Motor neuron (in vitro differentiated cells): ENCODE results near the gene SCAPER. TPM values are rescaled to one million over a fixed set of nuclear protein-coding genes. Genes with fewer than 3 reads are reported as not detected.
"Not testable (repeated sequence)": the region's sequence is repeated elsewhere in the genome, so short reads cannot be mapped to it uniquely, and the experiment has no call there.

ENCODE experiments used
- ATAC-seq, 8 experiments: fragments of 200-7000 bp; cut with Tn5 transposase; replicated peaks in 6 of 8; 2 replicates each; pipeline ENCODE4 v1.8.0; 2021; ENCODE audit warnings: mild to moderate bottlenecking in 8 of 8, moderate library complexity in 8 of 8
- H3K27ac ChIP-seq, 2 donors: fragments of 250-450 bp; sonication (Bioruptor Pico); 2 replicates each; pipeline ENCODE4 v1.9.0; 2021; ENCODE audit warnings: antibody characterized with exemption in 2 of 2, mild to moderate bottlenecking in 2 of 2, moderate library complexity in 1 of 2
- H3K4me1 ChIP-seq, 2 donors: fragments of 250-450 bp; sonication (Bioruptor Pico); replicated peaks in 1 of 2; 2 replicates each; pipeline ENCODE4 v1.6.1; 2021; ENCODE audit warnings: antibody characterized with exemption in 2 of 2, mild to moderate bottlenecking in 2 of 2, moderate library complexity in 1 of 2
- H3K4me3 ChIP-seq, 5 donors: fragments of 250-450 bp; sonication (Bioruptor Pico); 2 replicates each; pipeline ENCODE4 v1.9.0; 2021; ENCODE audit warnings: antibody characterized with exemption in 5 of 5, mild to moderate bottlenecking in 5 of 5, moderate library complexity in 4 of 5
- WGBS, 10 experiments: fragments of 450-650 bp; shearing (Covaris generic); methylation state at CpG; one replicate each; pipeline ENCODE4 v1.0.0; 2022; 5-methylcytosine and 5-hydroxymethylcytosine counted together
- in situ Hi-C, 9 experiments: fragments of 400-800 bp; cut with MboI; loops; one replicate each; pipeline ENCODE4 v1.15.0; 2021; ENCODE audit warnings: low sequenced_read_pairs in 9 of 9, low pct_unique_long_range_greater_than_20kb in 2 of 9; ENCODE audit not compliant: unreplicated experiment in 9 of 9
- total RNA-seq, 8 experiments: library from RNA; unstranded; fragments of 300-600 nt; gene quantifications; 2 replicates each; pipeline versions ENCODE4 v1.2.3 to v1.2.4, GENCODE V29; 2022

Gene SCAPER
- total RNA-seq, 8 experiments from 2014 or later, result 4.7 to 32.4 (median 22.6) TPM

DNA sequence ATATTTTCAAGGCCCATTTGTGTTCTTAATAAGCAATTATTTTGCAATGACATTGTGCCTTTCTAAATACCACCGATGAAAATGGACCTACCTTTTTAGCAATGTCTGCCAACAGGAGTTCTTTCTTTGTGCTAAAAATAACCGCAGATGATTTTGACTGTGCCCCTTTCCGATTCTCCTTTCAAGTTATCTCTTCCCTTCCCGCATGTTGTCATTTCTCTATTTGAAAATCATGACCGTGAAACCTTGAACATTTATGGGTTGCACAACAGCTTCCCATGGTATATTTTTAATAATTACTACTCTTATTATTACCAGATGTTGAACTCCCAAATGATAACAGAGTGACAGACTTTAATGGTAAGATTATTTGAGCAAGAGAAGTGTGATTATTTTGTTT, 583.5 kb downstream of the SCAPER start:
- ATAC-seq, result no peak
- Histone ChIP-seq H3K4me1 (no peaks in the 10 kb centered on the region), H3K27ac (no peak overlapping the region), H3K4me3 (no peak overlapping the region)
- 33 to 100% (median 80%) methylated on average over 1 to 5 of the region's 5 CpGs for WGBS, 10 experiments
- in situ Hi-C loops, result no loop called here

DNA sequence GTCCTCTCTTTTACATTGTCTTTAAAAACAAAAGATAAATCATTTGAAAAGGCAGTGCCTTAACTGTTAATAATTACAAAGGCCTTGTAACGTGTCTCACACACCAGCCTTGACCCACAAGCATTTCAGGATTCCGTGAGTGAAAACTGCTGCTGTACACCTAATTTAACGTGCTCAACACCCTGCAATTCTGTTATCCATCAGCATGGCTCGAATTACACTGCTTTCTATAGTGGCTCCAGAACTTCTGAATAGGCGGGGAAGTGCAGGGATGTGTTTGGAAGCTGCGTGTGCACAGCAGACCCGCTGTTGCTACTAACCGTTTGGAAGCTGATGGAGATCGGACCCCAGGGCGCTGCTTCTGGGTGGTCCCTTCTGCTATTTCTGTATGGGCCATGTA, 584.0 kb downstream of the SCAPER start:
- H3K4me3 ChIP-seq, result no peak overlapping the region
- WGBS, 10 experiments, result 30 to 87% (median 52%) methylated on average over 1 to 10 of the region's 10 CpGs; no CpG with 5 or more reads in 1 of the 10 experiments
- H3K27ac ChIP-seq, result no peak overlapping the region
- no peaks in the 10 kb centered on the region for H3K4me1 ChIP-seq
- ATAC-seq, result no peak
- in situ Hi-C loops, result no loop called here

- 43 to 100% (median 80%) methylated on average over 2 to 6 of the region's 6 CpGs; no CpG with 5 or more reads in 3 of the 10 experiments for WGBS, 10 experiments
- H3K4me3 ChIP-seq, result no peak overlapping the region
- in situ Hi-C loops, result no loop called here
- H3K4me1 ChIP-seq, result no peaks in the 10 kb centered on the region
- no peak overlapping the region for H3K27ac ChIP-seq
- no peak for ATAC-seq
Observed at GRCh38 chr15:76320012-76320411, 585.1 kb downstream of the SCAPER start.

GRCh38 chr15:76313731-76314130, 591.4 kb downstream of the SCAPER start:
- no peak overlapping the region for H3K27ac ChIP-seq
- no peak for ATAC-seq
- H3K4me3 ChIP-seq, result no peak overlapping the region
- 33 to 73% (median 67%) methylated on average over 1 to 3 of the region's 5 CpGs; no CpG with 5 or more reads in 4 of the 10 experiments for WGBS, 10 experiments
- in situ Hi-C loops, result no loop called here
- peaks cover 0 to 5% of the 10 kb centered on the region in 2 donors for H3K4me1 ChIP-seq

GRCh38 chr15:76313175-76313567, 592.0 kb downstream of the SCAPER start:
- H3K27ac ChIP-seq, in situ Hi-C loops, H3K4me3 ChIP-seq, ATAC-seq, H3K4me1 ChIP-seq: not testable (repeated sequence)
- 50 to 100% (median 67%) methylated on average over 1 to 4 of the region's 4 CpGs; no CpG with 5 or more reads in 2 of the 10 experiments for WGBS, 10 experiments

DNA sequence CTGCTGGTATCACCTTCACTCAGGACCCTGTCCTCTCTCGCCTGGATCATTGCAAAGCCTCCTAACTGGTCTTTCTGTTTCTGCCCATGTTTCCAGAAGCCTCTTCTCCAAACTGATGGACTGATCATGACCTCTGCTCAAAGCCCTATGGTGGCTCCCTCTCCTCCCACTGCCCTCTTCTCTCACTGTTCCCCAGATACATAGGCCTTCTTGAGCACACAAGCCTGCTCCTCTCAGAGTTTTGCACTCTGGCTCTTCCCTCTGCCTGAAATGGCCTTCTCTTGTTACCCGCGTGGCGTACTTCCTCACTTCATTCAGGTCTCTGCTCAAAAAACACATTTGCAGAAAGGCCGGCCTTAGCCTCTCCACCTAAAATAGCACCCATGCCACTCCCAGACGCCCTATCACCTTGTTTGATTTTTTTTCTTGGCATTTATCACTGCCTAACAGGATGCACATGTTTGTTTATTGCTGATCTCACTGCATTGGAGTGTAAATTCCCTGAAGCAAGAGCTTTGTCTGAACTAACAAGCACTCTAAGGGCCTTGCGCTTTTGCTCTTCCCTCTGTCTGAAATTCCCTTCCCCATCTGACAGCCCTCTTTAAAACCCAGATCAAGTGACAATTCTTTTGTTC, 592.5 kb downstream of the SCAPER start:
- in situ Hi-C loops, result no loop called here
- H3K4me3 ChIP-seq, result no peak overlapping the region
- H3K4me1 ChIP-seq, result peaks cover 0 to 5% of the 10 kb centered on the region in 2 donors
- WGBS, 10 experiments, result 29 to 100% (median 80%) methylated on average over 1 to 7 of the region's 7 CpGs; no CpG with 5 or more reads in 1 of the 10 experiments
- ATAC-seq, result no peak
- no peak overlapping the region for H3K27ac ChIP-seq

DNA sequence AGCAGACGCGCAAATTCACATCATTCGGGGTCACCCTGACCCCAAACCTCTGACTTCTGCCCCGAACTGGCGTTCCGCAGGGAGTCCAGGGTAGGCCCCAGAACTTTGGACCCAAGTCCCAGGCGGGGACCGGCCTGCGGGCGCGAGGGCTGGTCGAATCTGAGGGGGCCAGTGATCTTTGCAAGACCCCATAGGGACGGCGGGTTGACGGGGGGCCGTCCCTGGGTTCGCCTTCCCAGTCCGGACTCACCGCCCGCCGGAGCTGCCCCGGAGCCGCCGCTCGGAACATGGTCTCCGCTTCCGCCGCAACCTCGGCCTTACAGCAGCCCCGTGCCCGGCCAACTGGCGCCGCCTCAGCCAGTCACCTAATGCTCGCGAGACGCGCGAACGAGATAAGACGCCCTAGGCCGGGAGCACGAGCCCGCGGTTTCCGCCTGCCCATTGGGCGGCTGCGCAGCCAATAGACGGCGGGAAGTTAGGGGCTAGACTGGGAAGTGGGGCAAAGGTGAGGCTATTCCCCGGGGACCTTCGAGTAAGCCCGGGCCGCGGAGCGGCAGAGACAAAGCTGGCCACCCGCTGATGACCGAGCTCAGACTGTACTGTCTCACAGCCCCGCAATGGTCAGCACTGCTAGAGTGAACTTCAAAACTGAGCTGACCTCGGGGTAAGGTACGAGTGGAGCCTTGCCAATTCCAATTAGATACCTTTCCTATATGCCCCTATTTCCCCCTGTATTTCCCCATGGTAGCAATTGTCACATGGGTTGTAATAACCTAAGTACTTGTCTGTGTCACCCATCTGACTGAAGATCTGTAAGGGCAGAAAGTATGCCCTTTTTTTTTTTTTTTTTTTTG, 593.8 kb downstream of the SCAPER start, which contains the start of gene ETFA:
Gene ETFA, minus strand, starts transcription at position 370 of the 854 bp plus-strand sequence. Its CDS starts 81 bp downstream, at position 289.
- peak; percentile 98 to 99 (median 99) for ATAC-seq
- WGBS, 10 experiments, result 0 to 33% (median 5%) methylated on average over 2 to 9 of the region's 60 CpGs; no CpG with 5 or more reads in 6 of the 10 experiments
- Histone ChIP-seq H3K4me1 (peaks cover 0 to 5% of the 10 kb centered on the region in 2 donors), H3K27ac (peak within 1 kb of the TSS; percentile 7 to 63), H3K4me3 (peak within 1 kb of the TSS; percentile 61 to 93 (median 75))
- in situ Hi-C loops, result no loop called here

- Histone ChIP-seq H3K4me3 (peak overlapping the region; percentile 61 to 93 (median 75)), H3K4me1 (peaks cover 0 to 5% of the 10 kb centered on the region in 2 donors), H3K27ac (peak overlapping the region; percentile 7 to 63)
- WGBS, 10 experiments, result 0 to 25% (median 0%) methylated on average over 1 to 9 of the region's 16 CpGs; no CpG with 5 or more reads in 3 of the 10 experiments
- peak in 3 of 8 experiments; percentile 18 to 40 (median 33) for ATAC-seq
- in situ Hi-C loops, result no loop called here
Observed at GRCh38 chr15:76310475-76311099, 594.6 kb downstream of the SCAPER start.

- ATAC-seq, result no peak
- WGBS, 10 experiments, result 0 to 95% (median 78%) methylated on average over 1 to 13 of the region's 13 CpGs
- peaks cover 0 to 5% of the 10 kb centered on the region in 2 donors for H3K4me1 ChIP-seq
- in situ Hi-C loops, result no loop called here
- H3K4me3 ChIP-seq, result peak overlapping the region in 2 of 5 donors; percentile 61 to 71
- H3K27ac ChIP-seq, result no peak overlapping the region
Observed at GRCh38 chr15:76309601-76310330, 595.4 kb downstream of the SCAPER start.

DNA sequence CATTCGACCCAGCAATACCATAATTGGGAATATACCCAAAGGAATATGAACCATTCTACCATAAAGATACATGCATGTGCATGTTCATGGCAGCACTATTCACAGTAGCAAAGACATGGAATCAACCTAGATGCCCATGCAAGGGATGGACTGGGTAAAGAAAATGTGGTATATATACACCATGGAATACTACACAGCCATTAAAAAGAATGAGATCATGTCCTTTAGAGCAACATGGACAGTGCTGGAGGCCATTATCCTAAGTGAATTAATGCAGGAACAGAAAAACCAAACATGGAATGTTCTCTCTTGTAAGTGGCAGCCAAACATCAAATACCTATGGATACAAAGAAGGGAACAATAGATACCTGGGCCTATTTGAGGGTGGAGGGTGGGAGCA, 601.2 kb downstream of the SCAPER start:
- in situ Hi-C loops, result no loop called here

DNA sequence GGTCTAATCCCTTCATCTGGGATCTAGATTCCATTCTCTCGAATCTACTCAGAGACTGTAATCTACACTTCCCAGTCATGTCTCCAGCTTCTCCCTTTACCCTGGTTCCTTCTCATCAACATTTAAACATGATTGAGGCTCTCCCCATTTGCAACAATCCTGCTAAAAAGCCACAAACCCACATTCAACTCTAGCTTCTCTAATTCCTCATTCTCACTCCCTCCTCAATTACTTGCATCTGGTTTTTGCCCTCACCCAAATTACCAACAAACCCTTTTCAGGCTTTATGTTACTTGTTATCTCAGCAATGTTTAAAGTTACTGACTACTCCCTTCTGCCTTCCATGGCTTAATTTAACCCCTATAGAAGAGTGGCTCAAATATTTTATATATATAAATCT, 605.4 kb downstream of the SCAPER start:
- 64 to 100% (median 100%) methylated on average over 1 of the region's 1 CpG; no CpG with 5 or more reads in 3 of the 10 experiments for WGBS, 10 experiments
- no peak for ATAC-seq
- in situ Hi-C loops, result no loop called here
- Histone ChIP-seq H3K4me1 (no peaks in the 10 kb centered on the region), H3K4me3 (no peak overlapping the region), H3K27ac (no peak overlapping the region)

More for the DNA sequence above, 601.2 kb downstream of the SCAPER start:
- Histone ChIP-seq H3K27ac (no peak overlapping the region), H3K4me3 (no peak overlapping the region), H3K4me1 (no peaks in the 10 kb centered on the region)
- WGBS, 10 experiments, result 0 to 100% (median 72%) methylated on average over 1 of the region's 1 CpG; no CpG with 5 or more reads in 4 of the 10 experiments
- ATAC-seq, result no peak

DNA sequence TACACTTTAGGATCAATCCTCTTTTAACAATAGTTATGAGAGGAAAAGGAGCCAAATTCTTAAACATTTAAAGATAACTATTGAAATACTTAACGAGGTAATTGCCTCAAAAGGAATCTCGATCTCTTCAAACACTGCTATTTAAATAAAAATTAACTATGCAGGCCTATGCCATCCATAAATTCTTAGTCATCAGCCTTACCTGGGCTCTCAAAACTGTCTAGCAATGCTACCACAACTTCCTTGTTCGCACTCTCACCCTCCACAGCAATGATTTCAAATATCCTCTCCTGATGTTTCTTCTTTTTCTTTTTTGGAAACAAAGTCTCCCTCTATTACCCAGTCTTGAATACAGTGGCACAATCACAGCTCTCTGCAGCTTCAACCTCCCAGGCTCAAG, 606.2 kb downstream of the SCAPER start:
- ATAC-seq, result no peak
- Histone ChIP-seq H3K4me1 (no peaks in the 10 kb centered on the region), H3K4me3 (no peak overlapping the region), H3K27ac (no peak overlapping the region)
- in situ Hi-C loops, result no loop called here
- WGBS, 10 experiments, result 73 to 100% (median 84%) methylated on average over 2 to 3 of the region's 3 CpGs
